IMR-90 (cell line): ENCODE results near the gene SH3D21.

Source experiments
- POLR2A ChIP-seq: IDR thresholded peaks from 2 replicates; pipeline ENCODE4 v1.6.1; 2012; ENCODE audit warnings: mild to moderate bottlenecking, low read depth, low read length
- RAD21 ChIP-seq: IDR thresholded peaks from 2 replicates; pipeline ENCODE4 v1.6.1; 2012; ENCODE audit warnings: low read length, improper control_type of control experiment
- RFX5 ChIP-seq: IDR thresholded peaks from 2 replicates; pipeline ENCODE4 v1.8.0; 2012; ENCODE audit warnings: low read depth, mild to moderate bottlenecking, low read length, moderate library complexity
- SMC3 ChIP-seq: fragments of 150-350 bp; IDR thresholded peaks from 2 replicates; pipeline ENCODE4 v1.6.1; 2016; ENCODE audit warnings: low read depth, mild to moderate bottlenecking, antibody characterized with exemption, low read length, moderate library complexity
- TF ChIP-seq, protein P1 (sequence below): conservative IDR thresholded peaks from 2 replicates; pipeline ENCODE4 v1.5.1; 2012; ENCODE audit warnings: mild to moderate bottlenecking, low read depth, low read length, improper control_type of control experiment
- TF ChIP-seq, protein P2 (sequence below): fragments of 150-350 bp; IDR thresholded peaks from 2 replicates; pipeline ENCODE4 v1.6.1; 2017; ENCODE audit warnings: mild to moderate bottlenecking, antibody characterized with exemption, low read length, low read depth
- TF ChIP-seq, protein P3 (sequence below): fragments of 150-350 bp; IDR thresholded peaks from 2 replicates; pipeline ENCODE4 v1.6.1; 2016; ENCODE audit warnings: low read depth, mild to moderate bottlenecking, low read length, moderate library complexity, borderline replicate concordance

DNA sequence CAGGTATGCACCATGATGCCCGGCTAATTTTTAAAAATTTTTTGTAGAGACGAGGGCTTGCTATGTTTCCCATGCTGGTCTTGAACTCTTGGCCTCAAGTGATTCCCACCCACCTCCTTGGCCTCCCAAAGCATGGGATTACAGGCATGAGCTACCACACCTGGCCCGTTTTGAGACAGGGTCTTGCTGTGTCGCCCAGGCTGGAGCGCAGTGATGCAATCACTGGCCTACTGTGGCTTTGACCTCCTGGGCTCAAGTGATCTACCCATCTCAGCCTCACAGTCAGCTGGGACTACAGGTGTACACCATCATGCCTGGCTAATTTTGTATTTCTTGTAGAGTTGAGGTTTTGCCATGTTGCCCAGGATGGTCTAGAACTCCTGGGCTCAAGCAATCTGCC is 7.5 kb upstream of the SH3D21 start:
- TF ChIP-seq RFX5, result no peak
- TF ChIP-seq RAD21, result no peak
- TF ChIP-seq, protein P1, sequence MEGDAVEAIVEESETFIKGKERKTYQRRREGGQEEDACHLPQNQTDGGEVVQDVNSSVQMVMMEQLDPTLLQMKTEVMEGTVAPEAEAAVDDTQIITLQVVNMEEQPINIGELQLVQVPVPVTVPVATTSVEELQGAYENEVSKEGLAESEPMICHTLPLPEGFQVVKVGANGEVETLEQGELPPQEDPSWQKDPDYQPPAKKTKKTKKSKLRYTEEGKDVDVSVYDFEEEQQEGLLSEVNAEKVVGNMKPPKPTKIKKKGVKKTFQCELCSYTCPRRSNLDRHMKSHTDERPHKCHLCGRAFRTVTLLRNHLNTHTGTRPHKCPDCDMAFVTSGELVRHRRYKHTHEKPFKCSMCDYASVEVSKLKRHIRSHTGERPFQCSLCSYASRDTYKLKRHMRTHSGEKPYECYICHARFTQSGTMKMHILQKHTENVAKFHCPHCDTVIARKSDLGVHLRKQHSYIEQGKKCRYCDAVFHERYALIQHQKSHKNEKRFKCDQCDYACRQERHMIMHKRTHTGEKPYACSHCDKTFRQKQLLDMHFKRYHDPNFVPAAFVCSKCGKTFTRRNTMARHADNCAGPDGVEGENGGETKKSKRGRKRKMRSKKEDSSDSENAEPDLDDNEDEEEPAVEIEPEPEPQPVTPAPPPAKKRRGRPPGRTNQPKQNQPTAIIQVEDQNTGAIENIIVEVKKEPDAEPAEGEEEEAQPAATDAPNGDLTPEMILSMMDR, result no peak
- no peak for TF ChIP-seq SMC3
- TF ChIP-seq, protein P2, sequence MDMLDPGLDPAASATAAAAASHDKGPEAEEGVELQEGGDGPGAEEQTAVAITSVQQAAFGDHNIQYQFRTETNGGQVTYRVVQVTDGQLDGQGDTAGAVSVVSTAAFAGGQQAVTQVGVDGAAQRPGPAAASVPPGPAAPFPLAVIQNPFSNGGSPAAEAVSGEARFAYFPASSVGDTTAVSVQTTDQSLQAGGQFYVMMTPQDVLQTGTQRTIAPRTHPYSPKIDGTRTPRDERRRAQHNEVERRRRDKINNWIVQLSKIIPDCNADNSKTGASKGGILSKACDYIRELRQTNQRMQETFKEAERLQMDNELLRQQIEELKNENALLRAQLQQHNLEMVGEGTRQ, result no peak
- no peak for TF ChIP-seq POLR2A
- TF ChIP-seq, protein P3, sequence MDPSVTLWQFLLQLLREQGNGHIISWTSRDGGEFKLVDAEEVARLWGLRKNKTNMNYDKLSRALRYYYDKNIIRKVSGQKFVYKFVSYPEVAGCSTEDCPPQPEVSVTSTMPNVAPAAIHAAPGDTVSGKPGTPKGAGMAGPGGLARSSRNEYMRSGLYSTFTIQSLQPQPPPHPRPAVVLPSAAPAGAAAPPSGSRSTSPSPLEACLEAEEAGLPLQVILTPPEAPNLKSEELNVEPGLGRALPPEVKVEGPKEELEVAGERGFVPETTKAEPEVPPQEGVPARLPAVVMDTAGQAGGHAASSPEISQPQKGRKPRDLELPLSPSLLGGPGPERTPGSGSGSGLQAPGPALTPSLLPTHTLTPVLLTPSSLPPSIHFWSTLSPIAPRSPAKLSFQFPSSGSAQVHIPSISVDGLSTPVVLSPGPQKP, result no peak
